GM12878 (cell line): Measurements from ENCODE around the gene OSBPL7. TPM values are rescaled to one million over a fixed set of nuclear protein-coding genes. Genes with fewer than 3 reads are reported as not detected.

Source experiments
- ATAC-seq: fragments of 200-7000 bp; cut with Tn5 transposase; 3 replicates; pipeline ENCODE4 v1.9.1; 2020; ENCODE audit warnings: mild to moderate bottlenecking, moderate library complexity
- BruUV-seq: library from RNA; stranded (reverse); fragments of 400-500 nt; replicated peaks from 2 replicates; lab custom pipeline; 2021; lab: Mats Ljungman, UMichigan
- CTCF ChIA-PET: fragments of 300-600 bp; sonication (Branson Sonifier 250); formaldehyde crosslinking; extraction: SDS; loops from one replicate; lab custom pipeline; 2021; ENCODE audit warnings: inconsistent platforms; lab: Yijun Ruan, JAX
- POLR2A ChIA-PET: fragments of 350-600 bp; formaldehyde crosslinking; extraction: SDS; loops from one replicate; lab custom pipeline; 2021; ENCODE audit warnings: inconsistent platforms; lab: Charles Lee
- RAD21 ChIA-PET: fragments of 300-600 bp; sonication (Branson Sonifier 250); formaldehyde crosslinking; loops from one replicate; lab custom pipeline; 2023; ENCODE audit warnings: antibody characterized with exemption; ENCODE audit not compliant: unreplicated experiment; lab: Charles Lee
- SMC1A ChIA-PET: fragments of 300-600 bp; sonication (Branson Sonifier 250); formaldehyde crosslinking; loops from one replicate; lab custom pipeline; 2023; ENCODE audit not compliant: unreplicated experiment, uncharacterized antibody; lab: Charles Lee
- DNase-seq: peaks from one replicate; pipeline ENCODE4 v3.0.0-alpha.2; 2011; ENCODE audit warnings: low read depth, low spot score
- FAIRE-seq: peaks from 3 replicates; lab custom pipeline; 2011; peaks lifted over from hg19 to GRCh38; lab: Jason Lieb, UNC
- H2AFZ ChIP-seq: 2 replicates; pipeline ENCODE4 v1.6.0; 2011; ENCODE audit warnings: low read depth, low read length, control low read depth; ENCODE audit not compliant: control insufficient read depth
- H3K27ac ChIP-seq: 2 replicates; pipeline ENCODE4 v1.5.1; 2011; ENCODE audit warnings: control low read depth; ENCODE audit not compliant: control insufficient read depth, insufficient read depth
- H3K27me3 ChIP-seq, 2 experiments: replicated peaks in 1 of 2; 2 replicates each; pipeline versions ENCODE4 v1.6.0 to v1.6.1; 2011; ENCODE audit warnings: low read length in 1 of 2; ENCODE audit not compliant: control insufficient read depth in 2 of 2, insufficient read depth in 2 of 2
- H3K36me3 ChIP-seq, 2 experiments: 2 replicates each; pipeline ENCODE4 v1.5.1; 2011; ENCODE audit warnings: low read length in 1 of 2; ENCODE audit not compliant: control insufficient read depth in 2 of 2, insufficient read depth in 2 of 2
- H3K4me1 ChIP-seq: 2 replicates; pipeline ENCODE4 v1.6.1; 2011; ENCODE audit warnings: mild to moderate bottlenecking, low read length, moderate library complexity, mixed read lengths; ENCODE audit not compliant: control insufficient read depth, insufficient read depth
- H3K4me2 ChIP-seq: 2 replicates; pipeline ENCODE4 v1.6.0; 2011; ENCODE audit warnings: control low read depth; ENCODE audit not compliant: control insufficient read depth, insufficient read depth
- H3K4me3 ChIP-seq: fragments of 200-600 bp; sonication (generic); 2 replicates; pipeline ENCODE4 v1.5.1; 2016
- H3K79me2 ChIP-seq: 2 replicates; pipeline ENCODE4 v1.6.0; 2011; ENCODE audit warnings: low read length; ENCODE audit not compliant: control insufficient read depth, insufficient read depth
- H3K9ac ChIP-seq: 2 replicates; pipeline ENCODE4 v1.8.0; 2011; ENCODE audit warnings: low read length, control low read depth, mixed read lengths; ENCODE audit not compliant: control insufficient read depth, insufficient read depth
- H3K9me3 ChIP-seq: replicated peaks from 3 replicates; pipeline ENCODE4 v1.5.1; 2011; ENCODE audit warnings: mild to moderate bottlenecking, low read length; ENCODE audit not compliant: control insufficient read depth, insufficient read depth
- H4K20me1 ChIP-seq: 2 replicates; pipeline ENCODE4 v1.6.0; 2011; ENCODE audit not compliant: control insufficient read depth, insufficient read depth
- BRCA1 ChIP-seq: IDR thresholded peaks from 2 replicates; pipeline ENCODE4 v1.6.1; 2011; ENCODE audit warnings: low read depth, low read length, improper control_type of control experiment
- CBX5 ChIP-seq: sonication (generic); IDR thresholded peaks from 2 replicates; pipeline ENCODE4 v1.6.1; 2016; ENCODE audit warnings: low read depth, moderate library complexity, mild to moderate bottlenecking, inconsistent platforms
- CHD2 ChIP-seq: IDR thresholded peaks from 2 replicates; pipeline ENCODE4 v1.6.1; 2011; ENCODE audit warnings: low read depth, low read length, improper control_type of control experiment, borderline replicate concordance
- CHD4 ChIP-seq: fragments of 200-600 bp; sonication (generic); IDR thresholded peaks from 2 replicates; pipeline ENCODE4 v1.6.1; 2016; ENCODE audit warnings: mild to moderate bottlenecking
- EZH2 ChIP-seq: IDR thresholded peaks from 2 replicates; pipeline ENCODE4 v1.6.1; 2012; ENCODE audit warnings: low read depth, mild to moderate bottlenecking, control low read depth, inconsistent platforms, low read length, borderline replicate concordance; ENCODE audit not compliant: control insufficient read depth
- MAX ChIP-seq: IDR thresholded peaks from 2 replicates; pipeline ENCODE4 v1.6.1; 2012; ENCODE audit warnings: low read depth, low read length, improper control_type of control experiment
- PAX5 ChIP-seq: IDR thresholded peaks from 2 replicates; pipeline ENCODE4 v1.6.1; 2011; ENCODE audit warnings: low read depth, low read length, borderline replicate concordance
- PAX8 ChIP-seq: fragments of 450-650 bp; IDR thresholded peaks from 2 replicates; pipeline ENCODE4 v1.6.1; 2017; ENCODE audit warnings: mild to moderate bottlenecking, moderate library complexity
- PKNOX1 ChIP-seq: fragments of 450-650 bp; IDR thresholded peaks from 2 replicates; pipeline ENCODE4 v1.6.1; 2016; ENCODE audit warnings: mild to moderate bottlenecking
- POLR2AphosphoS2 ChIP-seq: IDR thresholded peaks from 2 replicates; pipeline ENCODE4 v1.6.1; 2011; ENCODE audit warnings: low read depth, mild to moderate bottlenecking, low read length, improper control_type of control experiment, moderate library complexity
- RAD21 ChIP-seq: IDR thresholded peaks from 2 replicates; pipeline ENCODE4 v1.6.1; 2011; ENCODE audit warnings: mild to moderate bottlenecking, low read depth, low read length, moderate library complexity; ENCODE audit not compliant: insufficient read depth
- SIN3A ChIP-seq: IDR thresholded peaks from 2 replicates; pipeline ENCODE4 v1.6.1; 2012; ENCODE audit warnings: low read depth, low read length, improper control_type of control experiment
- STAT1 ChIP-seq: fragments of 450-650 bp; conservative IDR thresholded peaks from 2 replicates; pipeline ENCODE4 v1.6.1; 2014; ENCODE audit warnings: antibody characterized with exemption, mild to moderate bottlenecking
- STAT3 ChIP-seq: IDR thresholded peaks from 2 replicates; pipeline ENCODE4 v1.6.1; 2011; ENCODE audit warnings: low read depth, low read length, improper control_type of control experiment
- SUZ12 ChIP-seq: fragments of 200-600 bp; sonication (generic); IDR thresholded peaks from one replicate; pipeline ENCODE4 v1.6.1; 2018; ENCODE audit warnings: antibody characterized with exemption, mild to moderate bottlenecking; ENCODE audit not compliant: unreplicated experiment
- TBL1XR1 ChIP-seq: IDR thresholded peaks from 2 replicates; pipeline ENCODE4 v1.6.1; 2012; ENCODE audit warnings: low read depth, low read length, improper control_type of control experiment
- TCF7 ChIP-seq: IDR thresholded peaks from 2 replicates; pipeline ENCODE4 v1.6.1; 2014; ENCODE audit warnings: antibody characterized with exemption, borderline replicate concordance
- WRNIP1 ChIP-seq: IDR thresholded peaks from 2 replicates; pipeline ENCODE4 v1.6.1; 2011; ENCODE audit warnings: low read depth, low read length, improper control_type of control experiment, borderline replicate concordance
- YBX1 ChIP-seq: fragments of 450-650 bp; IDR thresholded peaks from 2 replicates; pipeline ENCODE4 v1.6.1; 2016; ENCODE audit warnings: antibody characterized with exemption
- WGBS: methylation state at CpG from one replicate; pipeline ENCODE4 v1.1.6; 2016; ENCODE audit warnings: low lambda C conversion rate; ENCODE audit not compliant: insufficient replicate concordance, insufficient coverage; ENCODE audit errors: missing lambda C conversion rate; 5-methylcytosine and 5-hydroxymethylcytosine counted together
- in situ Hi-C: fragments of 300-500 bp; cut with MboI; formaldehyde crosslinking; loops from 9 replicates; pipeline ENCODE4 v1.14.3; 2018; ENCODE audit warnings: mixed read lengths
- intact Hi-C: fragments of 100-400 bp; cut with micrococcal nuclease; formaldehyde crosslinking; loops from one replicate; pipeline ENCODE4 v1.14.2; 2022; ENCODE audit not compliant: unreplicated experiment
- polyA plus RNA-seq, 11 experiments: library from polyadenylated mRNA; depleted of rRNA in 4 of 11; unstranded in 6 of 11; stranded (reverse) in 5 of 11; fragments of >200 nt; fragmentation: Nextera tagmentation in 4 of 11; fragmentation: Illumina TruSeq in 1 of 11; extraction: Ambion mirVana in 4 of 11; extraction: Trizol in 1 of 11; gene quantifications; 1 replicate in 1 of 11; 2 replicates in 10 of 11; pipeline versions ENCODE4 v1.2.1 to v1.2.3, GENCODE V29; 2011 to 2016; ENCODE audit warnings: inconsistent platforms in 2 of 11, missing spikeins in 2 of 11, low read depth in 1 of 11
- total RNA-seq, 4 experiments: library from RNA; depleted of rRNA in 3 of 4; stranded (reverse); fragments of >200 nt in 3 of 4; fragmentation: Illumina TruSeq in 1 of 4; extraction: Trizol in 1 of 4; gene quantifications; 2 replicates each; pipeline versions ENCODE4 v1.2.1 to v1.2.3, GENCODE V29; 2013 to 2021
- TF ChIP-seq, protein P1 (sequence below): fragments of 450-650 bp; IDR thresholded peaks from 2 replicates; pipeline ENCODE4 v1.6.1; 2017; ENCODE audit warnings: mild to moderate bottlenecking

OSBPL7 gene
- total and polyA plus RNA-seq, 10 of the 15 experiments (the other 5 are each of a cell fraction or from before 2014, with no cell fraction given) = 0.50 to 16.1 (median 6.7) TPM

DNA sequence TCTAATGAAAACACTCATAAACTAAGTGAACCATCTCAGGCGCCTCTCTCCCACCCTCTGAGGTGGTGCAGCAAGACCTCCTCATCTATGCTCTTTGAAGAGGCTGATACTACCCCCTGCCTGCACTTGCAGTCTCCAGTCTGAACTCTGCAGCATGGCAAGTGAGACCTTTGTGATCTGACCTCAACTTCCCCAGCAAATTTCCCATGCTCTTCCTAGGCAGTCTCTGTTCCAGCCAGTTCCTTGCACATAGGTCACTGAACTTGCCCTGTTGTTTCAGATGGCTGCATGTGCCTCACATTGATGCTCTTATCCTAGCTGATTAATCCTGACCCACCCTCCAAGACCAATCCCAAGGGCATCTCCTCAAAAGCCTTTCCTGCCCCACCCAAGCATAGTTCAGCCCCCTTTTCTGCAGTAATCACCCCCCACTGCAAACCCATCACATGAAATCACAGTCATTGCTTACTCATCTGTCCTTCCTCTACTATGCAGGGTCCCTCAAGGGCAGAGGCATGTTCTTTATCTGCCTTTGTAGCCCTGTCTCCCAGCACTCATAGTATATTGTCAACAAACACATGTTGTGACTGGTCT lies 46.5 kb downstream of the OSBPL7 start:
- BruUV-seq = no TSS peak
- POLR2A ChIA-PET = no interaction called here
- DNase-seq (no peak), FAIRE-seq (no peak), ATAC-seq (no peak)
- in situ Hi-C loops (no loop called here), intact Hi-C loops (loop anchor here (5.0 kb wide), 1 partner anchor 242 kb away; no protein-coding TSS in a partner anchor)
- H3K27ac ChIP-seq = no peak overlapping the region
- no peak overlapping the region for H3K9ac ChIP-seq
- H3K4me1 ChIP-seq = no peaks in the 10 kb centered on the region
- TF ChIP-seq PAX5 (no peak), BRCA1 (no peak), STAT1 (no peak), RAD21 (no peak), YBX1 (no peak), WRNIP1 (no peak), PAX8 (no peak), SIN3A (no peak), SUZ12 (no peak), CHD4 (no peak), CHD2 (no peak), TCF7 (no peak), PKNOX1 (no peak), CBX5 (no peak), EZH2 (no peak), TBL1XR1 (no peak), STAT3 (no peak), POLR2AphosphoS2 (no peak), MAX (no peak)
- TF ChIP-seq, protein P1, sequence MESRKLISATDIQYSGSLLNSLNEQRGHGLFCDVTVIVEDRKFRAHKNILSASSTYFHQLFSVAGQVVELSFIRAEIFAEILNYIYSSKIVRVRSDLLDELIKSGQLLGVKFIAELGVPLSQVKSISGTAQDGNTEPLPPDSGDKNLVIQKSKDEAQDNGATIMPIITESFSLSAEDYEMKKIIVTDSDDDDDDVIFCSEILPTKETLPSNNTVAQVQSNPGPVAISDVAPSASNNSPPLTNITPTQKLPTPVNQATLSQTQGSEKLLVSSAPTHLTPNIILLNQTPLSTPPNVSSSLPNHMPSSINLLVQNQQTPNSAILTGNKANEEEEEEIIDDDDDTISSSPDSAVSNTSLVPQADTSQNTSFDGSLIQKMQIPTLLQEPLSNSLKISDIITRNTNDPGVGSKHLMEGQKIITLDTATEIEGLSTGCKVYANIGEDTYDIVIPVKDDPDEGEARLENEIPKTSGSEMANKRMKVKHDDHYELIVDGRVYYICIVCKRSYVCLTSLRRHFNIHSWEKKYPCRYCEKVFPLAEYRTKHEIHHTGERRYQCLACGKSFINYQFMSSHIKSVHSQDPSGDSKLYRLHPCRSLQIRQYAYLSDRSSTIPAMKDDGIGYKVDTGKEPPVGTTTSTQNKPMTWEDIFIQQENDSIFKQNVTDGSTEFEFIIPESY = no peak
- H4K20me1 ChIP-seq = no peaks in the 10 kb centered on the region; the same call in 1 of the 2 replicates
- no peak overlapping the region for H3K4me2 ChIP-seq
- WGBS = 43% methylated on average over 1 of the region's 1 CpG
- H2AFZ ChIP-seq = no peak overlapping the region
- SMC1A ChIA-PET = no interaction called here
- H3K4me3 ChIP-seq = no peak overlapping the region
- no peaks in the 10 kb centered on the region for H3K79me2 ChIP-seq
- RAD21 ChIA-PET = no interaction called here
- no peaks in the 10 kb centered on the region; the same call in 2 of the 3 replicates for H3K9me3 ChIP-seq
- H3K27me3 ChIP-seq = peaks cover 0 to 4% of the 10 kb centered on the region in 2 experiments; a peak in 2 of 4 replicates
- no peaks in the 10 kb centered on the region for H3K36me3 ChIP-seq
- CTCF ChIA-PET = interaction anchor here (1.2 to 1.4 kb wide), 2 partner anchors 39 to 66 kb away, joined by 3 to 5 read pairs; partner anchors contain the start of gene SCRN2
